ENCODE results near the gene SPAG16.

DNA sequence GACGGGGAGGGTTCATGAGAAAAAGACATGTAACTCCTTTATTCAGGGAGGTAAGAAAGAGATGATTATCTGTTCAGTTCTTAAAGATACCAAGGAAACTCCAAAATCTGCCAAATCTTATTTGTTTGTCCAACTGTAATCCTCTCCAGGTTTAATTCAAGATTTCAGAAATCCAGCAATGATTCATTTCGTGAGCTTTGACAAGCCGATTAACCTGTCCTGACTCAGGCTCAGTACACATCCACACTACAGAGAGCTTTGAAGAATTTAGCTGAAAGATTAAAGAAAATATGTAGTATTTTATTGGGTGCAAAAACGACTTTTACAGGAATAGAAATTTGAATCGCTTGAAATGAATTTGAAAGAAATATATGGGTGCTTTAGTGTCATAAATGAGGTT lies 1.1 kb downstream of the SPAG16 start:
- TF ChIP-seq, protein P1, sequence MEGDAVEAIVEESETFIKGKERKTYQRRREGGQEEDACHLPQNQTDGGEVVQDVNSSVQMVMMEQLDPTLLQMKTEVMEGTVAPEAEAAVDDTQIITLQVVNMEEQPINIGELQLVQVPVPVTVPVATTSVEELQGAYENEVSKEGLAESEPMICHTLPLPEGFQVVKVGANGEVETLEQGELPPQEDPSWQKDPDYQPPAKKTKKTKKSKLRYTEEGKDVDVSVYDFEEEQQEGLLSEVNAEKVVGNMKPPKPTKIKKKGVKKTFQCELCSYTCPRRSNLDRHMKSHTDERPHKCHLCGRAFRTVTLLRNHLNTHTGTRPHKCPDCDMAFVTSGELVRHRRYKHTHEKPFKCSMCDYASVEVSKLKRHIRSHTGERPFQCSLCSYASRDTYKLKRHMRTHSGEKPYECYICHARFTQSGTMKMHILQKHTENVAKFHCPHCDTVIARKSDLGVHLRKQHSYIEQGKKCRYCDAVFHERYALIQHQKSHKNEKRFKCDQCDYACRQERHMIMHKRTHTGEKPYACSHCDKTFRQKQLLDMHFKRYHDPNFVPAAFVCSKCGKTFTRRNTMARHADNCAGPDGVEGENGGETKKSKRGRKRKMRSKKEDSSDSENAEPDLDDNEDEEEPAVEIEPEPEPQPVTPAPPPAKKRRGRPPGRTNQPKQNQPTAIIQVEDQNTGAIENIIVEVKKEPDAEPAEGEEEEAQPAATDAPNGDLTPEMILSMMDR (IDR thresholded peaks at IDR 0.05), result no peak
- no peak for TF ChIP-seq POLR2A (IDR thresholded peaks at IDR 0.05)

Data from breast epithelium (tissue), 3 donors.